Panc1 (cell line): ENCODE measurements around the gene DDOST. TPM values are rescaled to one million over a fixed set of nuclear protein-coding genes. Genes with fewer than 3 reads are reported as not detected.

ENCODE experiments used
- ATAC-seq: fragments of 200-7000 bp; cut with Tn5 transposase; 2 replicates; pipeline ENCODE4 v1.9.1; 2020; ENCODE audit warnings: mild to moderate bottlenecking, moderate library complexity
- BruUV-seq: library from RNA; stranded (reverse); fragments of 400-500 nt; replicated peaks from 2 replicates; lab custom pipeline; 2021; lab: Mats Ljungman, UMichigan
- CTCF ChIA-PET: fragments of 300-600 bp; sonication (Branson Sonifier 250); formaldehyde crosslinking; loops from one replicate; lab custom pipeline; 2022; ENCODE audit warnings: antibody characterized with exemption; lab: Charles Lee
- POLR2A ChIA-PET: fragments of 300-600 bp; sonication (Branson Sonifier 250); formaldehyde crosslinking; loops from one replicate; lab custom pipeline; 2022; ENCODE audit warnings: antibody characterized with exemption; lab: Charles Lee
- DNase-seq: peaks from one replicate; pipeline ENCODE4 v3.0.0-alpha.2; 2010; ENCODE audit warnings: low read depth, low spot score
- H3K27ac ChIP-seq: 2 replicates; pipeline ENCODE4 v1.5.1; 2011; ENCODE audit warnings: mild to moderate bottlenecking, low read length, inconsistent platforms
- H3K27me3 ChIP-seq: fragments of 200-500 bp; sonication (Bioruptor generic); 2 replicates; pipeline ENCODE4 v1.6.0; 2014; ENCODE audit warnings: low read length, inconsistent platforms; ENCODE audit not compliant: control insufficient read depth, insufficient read depth
- H3K36me3 ChIP-seq: fragments of 200-500 bp; sonication (Bioruptor generic); 2 replicates; pipeline ENCODE4 v1.5.1; 2014; ENCODE audit warnings: inconsistent platforms, mild to moderate bottlenecking, low read length, moderate library complexity; ENCODE audit not compliant: control insufficient read depth, insufficient read depth
- H3K4me1 ChIP-seq: 2 replicates; pipeline ENCODE4 v1.5.1; 2011; ENCODE audit warnings: inconsistent platforms, mild to moderate bottlenecking, low read length, moderate library complexity; ENCODE audit not compliant: control insufficient read depth, insufficient read depth
- H3K4me3 ChIP-seq, 2 experiments: 2 replicates each; pipeline ENCODE4 v1.5.1; 2011 to 2012; ENCODE audit warnings: low read depth in 2 of 2, low read length in 2 of 2, mild to moderate bottlenecking in 2 of 2, inconsistent platforms in 1 of 2, moderate library complexity in 1 of 2
- H3K9me3 ChIP-seq: fragments of 200-500 bp; sonication (Bioruptor generic); 2 replicates; pipeline ENCODE4 v1.5.1; 2014; ENCODE audit warnings: low read depth, mild to moderate bottlenecking, inconsistent platforms, low read length, moderate library complexity; ENCODE audit not compliant: control insufficient read depth, insufficient read depth
- POLR2AphosphoS5 ChIP-seq: IDR thresholded peaks from 2 replicates; pipeline ENCODE4 v1.6.1; 2012; ENCODE audit warnings: mild to moderate bottlenecking, low read depth, low read length, moderate library complexity
- SIN3A ChIP-seq: IDR thresholded peaks from 2 replicates; pipeline ENCODE4 v1.6.1; 2012; ENCODE audit warnings: low read depth, mild to moderate bottlenecking, low read length, moderate library complexity, borderline replicate concordance; ENCODE audit not compliant: insufficient read depth
- TCF7L2 ChIP-seq: IDR thresholded peaks from 2 replicates; pipeline ENCODE4 v1.6.1; 2011; ENCODE audit warnings: mild to moderate bottlenecking, low read depth, low read length, inconsistent platforms
- in situ Hi-C: cut with HindIII; loops from 2 replicates; pipeline ENCODE4 v1.10.0; 2016; ENCODE audit warnings: low sequenced_read_pairs, low pct_unique_long_range_greater_than_20kb
- intact Hi-C: fragments of 100-400 bp; cut with micrococcal nuclease; formaldehyde crosslinking; loops from one replicate; pipeline ENCODE4 v1.10.0; 2022; ENCODE audit not compliant: unreplicated experiment
- total RNA-seq: library from RNA; stranded (reverse); gene quantifications from one replicate; pipeline ENCODE4 v1.2.1, GENCODE V29; 2021; ENCODE audit not compliant: unreplicated experiment
- TF ChIP-seq, protein P1 (sequence below), 2 experiments: IDR thresholded peaks; 2 replicates each; pipeline ENCODE4 v1.6.1; 2011 to 2012; ENCODE audit warnings: low read depth in 2 of 2, control low read depth in 1 of 2, low read length in 1 of 2, mild to moderate bottlenecking in 1 of 2, moderate library complexity in 1 of 2; ENCODE audit not compliant: insufficient read depth in 1 of 2
- TF ChIP-seq, protein P2 (sequence below): fragments of 450-650 bp; IDR thresholded peaks from 2 replicates; pipeline ENCODE4 v1.5.1; 2017; ENCODE audit warnings: mild to moderate bottlenecking

The DDOST gene
- total RNA-seq, 1 experiment from 2014 or later = 337 TPM

- in situ Hi-C loops (no loop called here), intact Hi-C loops (no loop called here)
- no peaks in the 10 kb centered on the region for H3K9me3 ChIP-seq
- H3K4me3 ChIP-seq = no peak overlapping the region
- no peak for DNase-seq
- ChIA-PET POLR2A (no interaction called here), CTCF (no interaction called here)
- no peaks in the 10 kb centered on the region for H3K36me3 ChIP-seq
- H3K27me3 ChIP-seq = no peaks in the 10 kb centered on the region
- TF ChIP-seq POLR2AphosphoS5 (no peak), SIN3A (no peak), TCF7L2 (no peak)
- TF ChIP-seq, protein P1, sequence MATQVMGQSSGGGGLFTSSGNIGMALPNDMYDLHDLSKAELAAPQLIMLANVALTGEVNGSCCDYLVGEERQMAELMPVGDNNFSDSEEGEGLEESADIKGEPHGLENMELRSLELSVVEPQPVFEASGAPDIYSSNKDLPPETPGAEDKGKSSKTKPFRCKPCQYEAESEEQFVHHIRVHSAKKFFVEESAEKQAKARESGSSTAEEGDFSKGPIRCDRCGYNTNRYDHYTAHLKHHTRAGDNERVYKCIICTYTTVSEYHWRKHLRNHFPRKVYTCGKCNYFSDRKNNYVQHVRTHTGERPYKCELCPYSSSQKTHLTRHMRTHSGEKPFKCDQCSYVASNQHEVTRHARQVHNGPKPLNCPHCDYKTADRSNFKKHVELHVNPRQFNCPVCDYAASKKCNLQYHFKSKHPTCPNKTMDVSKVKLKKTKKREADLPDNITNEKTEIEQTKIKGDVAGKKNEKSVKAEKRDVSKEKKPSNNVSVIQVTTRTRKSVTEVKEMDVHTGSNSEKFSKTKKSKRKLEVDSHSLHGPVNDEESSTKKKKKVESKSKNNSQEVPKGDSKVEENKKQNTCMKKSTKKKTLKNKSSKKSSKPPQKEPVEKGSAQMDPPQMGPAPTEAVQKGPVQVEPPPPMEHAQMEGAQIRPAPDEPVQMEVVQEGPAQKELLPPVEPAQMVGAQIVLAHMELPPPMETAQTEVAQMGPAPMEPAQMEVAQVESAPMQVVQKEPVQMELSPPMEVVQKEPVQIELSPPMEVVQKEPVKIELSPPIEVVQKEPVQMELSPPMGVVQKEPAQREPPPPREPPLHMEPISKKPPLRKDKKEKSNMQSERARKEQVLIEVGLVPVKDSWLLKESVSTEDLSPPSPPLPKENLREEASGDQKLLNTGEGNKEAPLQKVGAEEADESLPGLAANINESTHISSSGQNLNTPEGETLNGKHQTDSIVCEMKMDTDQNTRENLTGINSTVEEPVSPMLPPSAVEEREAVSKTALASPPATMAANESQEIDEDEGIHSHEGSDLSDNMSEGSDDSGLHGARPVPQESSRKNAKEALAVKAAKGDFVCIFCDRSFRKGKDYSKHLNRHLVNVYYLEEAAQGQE (IDR thresholded peaks at IDR 0.05; ENCODE audit: insufficient read depth in 1 of 2, low read depth in 2 of 2, low read length in 1 of 2) = no peak
- TF ChIP-seq, protein P2, sequence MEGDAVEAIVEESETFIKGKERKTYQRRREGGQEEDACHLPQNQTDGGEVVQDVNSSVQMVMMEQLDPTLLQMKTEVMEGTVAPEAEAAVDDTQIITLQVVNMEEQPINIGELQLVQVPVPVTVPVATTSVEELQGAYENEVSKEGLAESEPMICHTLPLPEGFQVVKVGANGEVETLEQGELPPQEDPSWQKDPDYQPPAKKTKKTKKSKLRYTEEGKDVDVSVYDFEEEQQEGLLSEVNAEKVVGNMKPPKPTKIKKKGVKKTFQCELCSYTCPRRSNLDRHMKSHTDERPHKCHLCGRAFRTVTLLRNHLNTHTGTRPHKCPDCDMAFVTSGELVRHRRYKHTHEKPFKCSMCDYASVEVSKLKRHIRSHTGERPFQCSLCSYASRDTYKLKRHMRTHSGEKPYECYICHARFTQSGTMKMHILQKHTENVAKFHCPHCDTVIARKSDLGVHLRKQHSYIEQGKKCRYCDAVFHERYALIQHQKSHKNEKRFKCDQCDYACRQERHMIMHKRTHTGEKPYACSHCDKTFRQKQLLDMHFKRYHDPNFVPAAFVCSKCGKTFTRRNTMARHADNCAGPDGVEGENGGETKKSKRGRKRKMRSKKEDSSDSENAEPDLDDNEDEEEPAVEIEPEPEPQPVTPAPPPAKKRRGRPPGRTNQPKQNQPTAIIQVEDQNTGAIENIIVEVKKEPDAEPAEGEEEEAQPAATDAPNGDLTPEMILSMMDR = no peak
- H3K27ac ChIP-seq = no peak overlapping the region
- no peaks in the 10 kb centered on the region; the same call in 1 of the 2 replicates for H3K4me1 ChIP-seq
- ATAC-seq = peak; percentile 37; the same call in 1 of the 2 replicates
- no TSS peak for BruUV-seq
Measured at GRCh38 chr1:20603504-20604464, 57.4 kb downstream of the DDOST start.

DNA sequence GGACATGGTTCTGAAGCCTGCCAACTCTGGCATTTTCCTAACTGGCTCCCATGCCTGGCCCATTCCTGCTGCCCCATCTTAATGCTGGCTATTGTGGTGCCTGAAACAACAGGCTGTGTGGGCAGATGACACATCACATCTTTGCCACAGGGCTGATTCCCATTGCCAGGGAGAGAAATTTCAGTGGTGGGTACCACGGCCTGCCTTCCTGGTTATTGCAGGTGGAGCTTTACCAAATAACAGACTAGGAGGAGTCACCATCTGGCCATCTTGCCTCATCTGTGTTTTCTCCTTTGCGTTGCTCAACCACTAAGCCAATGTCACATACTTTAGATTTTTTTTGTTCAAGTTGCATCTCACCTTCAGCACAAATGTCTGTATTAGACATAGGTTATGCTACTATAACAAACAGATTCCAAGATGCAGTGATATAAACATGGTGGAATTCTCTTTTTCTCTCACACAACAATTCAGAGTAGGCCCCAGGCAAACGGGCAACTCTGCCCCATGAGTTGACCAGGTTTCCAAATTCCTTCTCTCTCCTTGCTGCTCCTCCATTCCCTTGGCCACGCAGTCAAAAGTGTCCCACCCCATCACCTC is 58.2 kb downstream of the DDOST start:
- in situ Hi-C loops = no loop called here
- no peak for TF ChIP-seq SIN3A
- no peak for TF ChIP-seq POLR2AphosphoS5
- no peak for TF ChIP-seq TCF7L2
- TF ChIP-seq, protein P2 = no peak
- TF ChIP-seq, protein P1 (IDR thresholded peaks at IDR 0.05; ENCODE audit: insufficient read depth in 1 of 2, low read depth in 2 of 2, low read length in 1 of 2) = no peak
- H3K27me3 ChIP-seq = no peaks in the 10 kb centered on the region
- ChIA-PET POLR2A (no interaction called here), CTCF (no interaction called here)
- no peaks in the 10 kb centered on the region for H3K36me3 ChIP-seq
- ATAC-seq (no peak), DNase-seq (no peak)
- no TSS peak for BruUV-seq
- no peaks in the 10 kb centered on the region for H3K9me3 ChIP-seq
- no peak overlapping the region for H3K27ac ChIP-seq
- intact Hi-C loops = no loop called here
- no peak overlapping the region for H3K4me3 ChIP-seq
- no peaks in the 10 kb centered on the region; the same call in 1 of the 2 replicates for H3K4me1 ChIP-seq
